HEK293T (cell line): ENCODE measurements around the gene JOSD2.

Experiments used
- ARNT ChIP-seq: fragments of 450-650 bp; IDR thresholded peaks from 2 replicates; pipeline ENCODE4 v1.6.1; 2017; ENCODE audit warnings: mild to moderate bottlenecking
- BHLHE40 ChIP-seq: fragments of 450-650 bp; IDR thresholded peaks from 2 replicates; pipeline ENCODE4 v1.6.1; 2016; ENCODE audit warnings: mild to moderate bottlenecking, moderate library complexity, borderline replicate concordance
- CTBP1 ChIP-seq: fragments of 450-650 bp; IDR thresholded peaks from 2 replicates; pipeline ENCODE4 v1.6.1; 2016; ENCODE audit warnings: borderline replicate concordance
- ELF4 ChIP-seq: fragments of 450-650 bp; IDR thresholded peaks from 2 replicates; pipeline ENCODE4 v1.6.1; 2017; ENCODE audit warnings: antibody characterized with exemption
- FOXA1 ChIP-seq: fragments of 450-650 bp; IDR thresholded peaks from 2 replicates; pipeline ENCODE4 v1.6.1; 2016; ENCODE audit warnings: mild to moderate bottlenecking
- FOXK2 ChIP-seq: fragments of 450-650 bp; IDR thresholded peaks from 2 replicates; pipeline ENCODE4 v1.6.1; 2016; ENCODE audit warnings: mild to moderate bottlenecking
- FOXM1 ChIP-seq: fragments of 450-650 bp; IDR thresholded peaks from 2 replicates; pipeline ENCODE4 v1.6.1; 2017; ENCODE audit warnings: mild to moderate bottlenecking, borderline replicate concordance
- HDGF ChIP-seq: fragments of 450-650 bp; IDR thresholded peaks from 2 replicates; pipeline ENCODE4 v1.6.1; 2017; ENCODE audit warnings: antibody characterized with exemption, borderline replicate concordance
- NFRKB ChIP-seq: fragments of 450-650 bp; IDR thresholded peaks from 2 replicates; pipeline ENCODE4 v1.6.1; 2016; ENCODE audit warnings: mild to moderate bottlenecking, moderate library complexity
- PKNOX1 ChIP-seq: fragments of 450-650 bp; IDR thresholded peaks from 2 replicates; pipeline ENCODE4 v1.6.1; 2016
- SP1 ChIP-seq: fragments of 450-650 bp; IDR thresholded peaks from 2 replicates; pipeline ENCODE4 v1.6.1; 2017
- SUZ12 ChIP-seq: fragments of 450-650 bp; IDR thresholded peaks from 2 replicates; pipeline ENCODE4 v1.6.1; 2016; ENCODE audit warnings: mild to moderate bottlenecking
- TARDBP ChIP-seq: fragments of 450-650 bp; IDR thresholded peaks from 2 replicates; pipeline ENCODE4 v1.6.1; 2016
- ZNF384 ChIP-seq: fragments of 450-650 bp; IDR thresholded peaks from 2 replicates; pipeline ENCODE4 v1.6.1; 2016

GRCh38 chr19:50512112-50512998 lies 1.4 kb upstream of the JOSD2 start:
- TF ChIP-seq PKNOX1 (no peak), SP1 (no peak), ZNF384 (no peak), ELF4 (no peak), FOXK2 (no peak), FOXM1 (no peak), CTBP1 (no peak), SUZ12 (no peak), HDGF (no peak), TARDBP (no peak), BHLHE40 (no peak), FOXA1 (no peak), NFRKB (no peak), ARNT (no peak)
